ENCODE data around the gene ZBTB8A. TPM values are rescaled to one million over a fixed set of nuclear protein-coding genes. Genes with fewer than 3 reads are reported as not detected.

The ZBTB8A gene
- total RNA-seq, 4 donors from 2014 or later = 8.1 to 14.9 (median 12.1) TPM

DNA sequence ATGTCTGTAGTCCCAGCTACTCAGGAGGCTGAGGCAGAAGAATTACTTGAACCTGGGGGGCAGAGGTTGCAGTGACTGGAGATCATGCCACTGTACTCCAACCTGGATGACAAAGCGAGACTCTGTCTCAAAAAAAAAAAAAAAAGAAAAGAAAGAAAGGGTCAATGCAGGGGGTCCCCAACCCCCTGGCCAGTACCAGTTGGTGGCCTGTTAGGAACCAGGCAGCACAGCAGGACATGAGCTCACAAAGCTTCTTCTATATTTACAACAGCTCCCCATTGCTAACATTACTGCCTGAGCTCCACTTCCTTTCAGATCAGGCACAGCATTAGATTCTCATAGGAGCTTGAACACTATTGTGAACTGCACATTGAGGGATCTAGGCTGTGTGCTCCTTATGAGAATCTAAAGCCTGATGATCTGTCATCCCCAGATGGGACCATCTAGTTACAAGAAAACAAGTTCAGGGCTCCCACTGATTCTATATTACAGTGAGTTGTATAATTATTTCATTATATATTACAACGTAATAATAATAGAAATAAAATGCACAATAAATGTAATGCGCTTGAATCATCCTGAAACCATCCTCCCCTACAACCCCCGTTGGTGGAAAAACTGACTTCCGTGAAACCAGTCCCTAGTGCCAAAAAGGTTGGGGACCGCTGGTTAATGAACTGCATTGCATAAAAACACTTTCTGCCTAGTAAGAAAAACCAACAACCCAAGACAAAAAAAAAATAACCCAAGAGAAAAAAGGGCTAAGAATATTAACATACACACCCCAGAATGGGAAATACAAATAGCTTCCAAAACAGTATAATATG lies 108.3 kb downstream of the ZBTB8A start:
- no peak overlapping the region for H3K4me3 ChIP-seq

DNA sequence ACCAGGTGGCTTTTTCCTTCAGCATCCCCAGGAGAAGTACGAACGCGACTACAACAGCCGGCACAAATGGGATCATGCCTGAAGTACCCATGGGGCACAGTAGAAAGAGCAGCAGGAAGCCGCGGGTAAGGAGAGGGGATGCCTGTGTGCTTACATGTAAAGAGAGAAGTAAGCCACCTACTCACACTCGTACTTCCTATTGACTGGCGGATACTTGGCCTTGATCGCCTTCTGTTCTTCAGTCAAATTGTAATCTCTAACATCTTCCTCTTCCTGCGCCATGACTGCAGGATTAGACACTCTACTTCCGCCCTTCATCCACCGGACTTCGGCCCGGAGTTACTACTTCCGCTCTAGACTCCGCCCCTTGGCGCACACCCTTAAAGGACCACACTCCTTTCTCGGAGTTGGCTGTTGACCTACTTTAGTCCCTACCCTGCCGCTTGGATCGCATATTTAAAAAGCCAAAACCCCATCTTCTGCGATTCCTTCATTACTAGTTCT lies 111.1 kb downstream of the ZBTB8A start, which contains the start of gene ZBTB8OS:
ZBTB8OS (minus strand) TSS at position 303 of the 504 bp plus-strand sequence; CDS start at position 282, 21 bp downstream.
- Histone ChIP-seq H3K36me3 (peaks cover 0 to 35% (median 10%) of the 10 kb centered on the region in 3 donors), H3K27ac (peak within 1 kb of the TSS; percentile 99 to 100 (median 100)), H3K27me3 (no peaks in the 10 kb centered on the region), H3K9me3 (no peaks in the 10 kb centered on the region), H3K4me3 (peak within 1 kb of the TSS; percentile 56 to 93 (median 71)), H3K4me1 (peaks cover 0 to 56% (median 25%) of the 10 kb centered on the region in 4 donors)
- 0 to 1% methylated on average over 21 of the region's 21 CpGs for WGBS, 2 donors
- DNase-seq (ENCODE audit: low spot score in 2 of 2) = peak; percentile 87 to 93
- TF ChIP-seq, protein P1, sequence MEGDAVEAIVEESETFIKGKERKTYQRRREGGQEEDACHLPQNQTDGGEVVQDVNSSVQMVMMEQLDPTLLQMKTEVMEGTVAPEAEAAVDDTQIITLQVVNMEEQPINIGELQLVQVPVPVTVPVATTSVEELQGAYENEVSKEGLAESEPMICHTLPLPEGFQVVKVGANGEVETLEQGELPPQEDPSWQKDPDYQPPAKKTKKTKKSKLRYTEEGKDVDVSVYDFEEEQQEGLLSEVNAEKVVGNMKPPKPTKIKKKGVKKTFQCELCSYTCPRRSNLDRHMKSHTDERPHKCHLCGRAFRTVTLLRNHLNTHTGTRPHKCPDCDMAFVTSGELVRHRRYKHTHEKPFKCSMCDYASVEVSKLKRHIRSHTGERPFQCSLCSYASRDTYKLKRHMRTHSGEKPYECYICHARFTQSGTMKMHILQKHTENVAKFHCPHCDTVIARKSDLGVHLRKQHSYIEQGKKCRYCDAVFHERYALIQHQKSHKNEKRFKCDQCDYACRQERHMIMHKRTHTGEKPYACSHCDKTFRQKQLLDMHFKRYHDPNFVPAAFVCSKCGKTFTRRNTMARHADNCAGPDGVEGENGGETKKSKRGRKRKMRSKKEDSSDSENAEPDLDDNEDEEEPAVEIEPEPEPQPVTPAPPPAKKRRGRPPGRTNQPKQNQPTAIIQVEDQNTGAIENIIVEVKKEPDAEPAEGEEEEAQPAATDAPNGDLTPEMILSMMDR (IDR thresholded peaks at IDR 0.05) = peak in 1 of 5 experiments; percentile 17
- TF ChIP-seq POLR2A (IDR thresholded peaks at IDR 0.05) (peak in 1 of 2 donors; percentile 38), EP300 (IDR thresholded peaks at IDR 0.05) (peak in 1 of 2 donors; percentile 79)

More for the DNA sequence above, 108.3 kb downstream of the ZBTB8A start:
- Histone ChIP-seq H3K36me3 (peaks cover 0 to 14% (median 0%) of the 10 kb centered on the region in 3 donors), H3K27me3 (no peaks in the 10 kb centered on the region), H3K9me3 (no peaks in the 10 kb centered on the region), H3K4me1 (peaks cover 0 to 30% (median 19%) of the 10 kb centered on the region in 4 donors), H3K27ac (no peak overlapping the region)
- no peak for TF ChIP-seq EP300 (IDR thresholded peaks at IDR 0.05)
- TF ChIP-seq POLR2A (IDR thresholded peaks at IDR 0.05) = no peak
- TF ChIP-seq, protein P1 (IDR thresholded peaks at IDR 0.05) = no peak
- no peak for DNase-seq (ENCODE audit: low spot score in 2 of 2)
- WGBS, 2 donors = 76 to 82% methylated on average over 6 of the region's 6 CpGs

DNA sequence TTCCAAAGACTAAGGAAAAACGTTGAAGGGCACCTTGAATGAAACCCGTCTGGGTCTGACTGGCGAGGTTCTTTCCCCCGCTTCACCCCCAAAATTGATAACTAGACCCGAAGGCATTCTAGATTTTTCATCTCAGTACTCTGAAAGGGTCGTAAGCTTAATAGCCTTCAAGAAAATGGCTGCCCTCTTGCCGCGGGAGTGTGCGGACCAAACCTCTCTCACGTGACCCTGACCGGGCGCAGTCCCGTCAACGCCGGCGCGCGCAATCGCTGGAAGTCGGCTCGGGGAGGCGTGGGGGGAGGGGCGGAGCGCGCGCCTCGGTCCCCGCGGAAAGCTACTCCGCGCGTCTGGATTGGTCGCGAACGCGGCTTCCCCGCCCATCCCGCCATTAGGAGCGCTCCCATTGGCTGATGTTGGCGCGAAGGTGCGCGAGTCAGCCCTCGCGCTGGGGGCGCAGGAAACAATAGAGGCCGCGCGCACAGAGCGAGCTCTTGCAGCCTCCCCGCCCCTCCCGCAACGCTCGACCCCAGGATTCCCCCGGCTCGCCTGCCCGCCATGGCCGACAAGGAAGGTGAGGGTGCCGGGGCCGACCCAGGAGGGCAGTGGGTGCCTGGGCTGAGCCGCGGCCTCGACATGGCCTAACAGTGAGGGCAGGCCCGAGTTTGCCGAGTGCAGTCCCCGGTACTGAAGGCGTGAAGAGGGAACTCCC lies 111.7 kb downstream of the ZBTB8A start, which contains the start of gene RBBP4:
RBBP4 (plus strand) TSS at position 457 of the 709 bp plus-strand sequence; CDS start at position 556, 99 bp downstream.
- TF ChIP-seq, protein P1 (IDR thresholded peaks at IDR 0.05) = peak in 2 of 5 experiments; percentile 39 to 52
- TF ChIP-seq EP300 (IDR thresholded peaks at IDR 0.05) (peak; percentile 27 to 94), POLR2A (IDR thresholded peaks at IDR 0.05) (peak; percentile 86 to 91)
- peaks cover 0 to 32% (median 10%) of the 10 kb centered on the region in 3 donors for H3K36me3 ChIP-seq
- H3K4me3 ChIP-seq = peak within 1 kb of the TSS; percentile 56 to 93 (median 71)
- H3K27ac ChIP-seq = peak within 1 kb of the TSS; percentile 99 to 100 (median 100)
- DNase-seq (ENCODE audit: low spot score in 2 of 2) = peak; percentile 93 to 94
- 0 to 2% methylated on average over 29 to 51 of the region's 67 CpGs for WGBS, 2 donors
- H3K4me1 ChIP-seq = peaks cover 0 to 62% (median 25%) of the 10 kb centered on the region in 4 donors
- no peaks in the 10 kb centered on the region for H3K9me3 ChIP-seq
- no peaks in the 10 kb centered on the region for H3K27me3 ChIP-seq

- H3K27ac ChIP-seq = peak overlapping the region; percentile 94 to 100 (median 100)
- TF ChIP-seq, protein P1 (IDR thresholded peaks at IDR 0.05) = no peak
- TF ChIP-seq EP300 (IDR thresholded peaks at IDR 0.05) (no peak), POLR2A (IDR thresholded peaks at IDR 0.05) (no peak)
- H3K4me1 ChIP-seq = peaks cover 0 to 67% (median 25%) of the 10 kb centered on the region in 4 donors
- no peak for DNase-seq (ENCODE audit: low spot score in 2 of 2)
- WGBS, 2 donors = 0 to 2% methylated on average over 18 to 38 of the region's 43 CpGs
- no peaks in the 10 kb centered on the region for H3K9me3 ChIP-seq
- peaks cover 0 to 36% (median 10%) of the 10 kb centered on the region in 3 donors for H3K36me3 ChIP-seq
- no peaks in the 10 kb centered on the region for H3K27me3 ChIP-seq
- H3K4me3 ChIP-seq = peak overlapping the region; percentile 56 to 93 (median 71)
These were observed 112.3 kb downstream of the ZBTB8A start for GRCh38 chr1:32651461-32652073.
